Left lobe of liver (tissue), 2 donors: ENCODE results near the gene AKAP6. TPM values are rescaled to one million over a fixed set of nuclear protein-coding genes. Genes with fewer than 3 reads are reported as not detected.
"Not testable (repeated sequence)": the region's sequence is repeated elsewhere in the genome, so short reads cannot be mapped to it uniquely, and the experiment has no call there.

Source experiments
- ATAC-seq: fragments of 200-7000 bp; cut with Tn5 transposase; one replicate; pipeline ENCODE4 v1.9.1; 2020; ENCODE audit warnings: mild to moderate bottlenecking, moderate library complexity
- DNase-seq: peaks from one replicate; pipeline ENCODE4 v3.0.0-alpha.2; 2020; ENCODE audit warnings: low spot score
- total RNA-seq: library from RNA; stranded (reverse); gene quantifications from one replicate; pipeline ENCODE4 v1.2.1, GENCODE V29; 2021
- donor health status: DM: no; HTN: no; CAD: no; lungs with moderate emphysema.
- donor health status: DM: no; HTN: yes; CAD: no.

Gene AKAP6
- total RNA-seq, 1 donor from 2014 or later, result 7.2 TPM

GRCh38 chr14:32567543-32568384, 238.7 kb downstream of the AKAP6 start:
- peak; percentile 8 for ATAC-seq
- no peak for DNase-seq

GRCh38 chr14:32571551-32571950, 242.5 kb downstream of the AKAP6 start:
- ATAC-seq, result no peak
- no peak for DNase-seq

- ATAC-seq, result peak; percentile 80
- DNase-seq, result peak; percentile 72
Measured at GRCh38 chr14:32571995-32572866, 243.1 kb downstream of the AKAP6 start.

- ATAC-seq, result peak; percentile 19
- no peak for DNase-seq
Measured at GRCh38 chr14:32572867-32573150, 243.7 kb downstream of the AKAP6 start.

- no peak for DNase-seq
Measured at GRCh38 chr14:32574269-32574668, 245.2 kb downstream of the AKAP6 start.

GRCh38 chr14:32576088-32576795, 247.1 kb downstream of the AKAP6 start:
- peak; percentile 50 for DNase-seq
- peak; percentile 78 for ATAC-seq

More at GRCh38 chr14:32574269-32574668, 245.2 kb downstream of the AKAP6 start:
- peak; percentile 59 for ATAC-seq

- no peak for DNase-seq
- ATAC-seq, result no peak
Measured at GRCh38 chr14:32576977-32577376, 247.9 kb downstream of the AKAP6 start.

GRCh38 chr14:32578181-32578580, 249.1 kb downstream of the AKAP6 start:
- ATAC-seq (no peak), DNase-seq (no peak)

- not testable (repeated sequence) for DNase-seq, ATAC-seq
Measured at GRCh38 chr14:32583427-32583826, 254.3 kb downstream of the AKAP6 start.

- DNase-seq, result no peak
- no peak for ATAC-seq
Measured at GRCh38 chr14:32584079-32584478, 255.0 kb downstream of the AKAP6 start.

- DNase-seq, result no peak
- ATAC-seq, result no peak
Measured at GRCh38 chr14:32587461-32587860, 258.4 kb downstream of the AKAP6 start.

- DNase-seq (no peak), ATAC-seq (peak; percentile 83)
Measured at GRCh38 chr14:32588448-32589320, 259.6 kb downstream of the AKAP6 start.

GRCh38 chr14:32590157-32590556, 261.1 kb downstream of the AKAP6 start:
- peak; percentile 44 for ATAC-seq
- no peak for DNase-seq

GRCh38 chr14:32593290-32593942, 264.3 kb downstream of the AKAP6 start:
- no peak for ATAC-seq
- no peak for DNase-seq

- ATAC-seq, result no peak
- DNase-seq, result no peak
Measured at GRCh38 chr14:32594766-32595165, 265.7 kb downstream of the AKAP6 start.

- ATAC-seq, result no peak
- DNase-seq, result no peak
Measured at GRCh38 chr14:32595497-32595896, 266.4 kb downstream of the AKAP6 start.

- no peak for ATAC-seq
- DNase-seq, result no peak
Measured at GRCh38 chr14:32596390-32596789, 267.3 kb downstream of the AKAP6 start.

GRCh38 chr14:32597771-32598170, 268.7 kb downstream of the AKAP6 start:
- ATAC-seq (no peak), DNase-seq (no peak)

- DNase-seq, result no peak
- ATAC-seq, result no peak
Measured at GRCh38 chr14:32601069-32601468, 272.0 kb downstream of the AKAP6 start.

GRCh38 chr14:32601906-32602305, 272.8 kb downstream of the AKAP6 start:
- no peak for DNase-seq
- no peak for ATAC-seq
